Mucosa of descending colon (tissue), 3 donors: ENCODE results near the gene HECA. TPM values are rescaled to one million over a fixed set of nuclear protein-coding genes. Genes with fewer than 3 reads are reported as not detected.
A peak's percentile ranks its signal among the peaks of the same experiment; 100 is the strongest.

Experiments used
- ATAC-seq: fragments of 200-7000 bp; cut with Tn5 transposase; one replicate; pipeline ENCODE4 v1.9.1; 2020; ENCODE audit warnings: mild to moderate bottlenecking, moderate library complexity
- DNase-seq, 3 donors: peaks; one replicate each; pipeline ENCODE4 v3.0.0-alpha.2; 2020
- H3K36me3 ChIP-seq: fragments of 200-600 bp; one replicate; pipeline ENCODE4 v1.8.0; 2021; ENCODE audit warnings: low read depth, mild to moderate bottlenecking
- H3K4me1 ChIP-seq: fragments of 200-600 bp; one replicate; pipeline ENCODE4 v1.8.0; 2021; ENCODE audit warnings: low read depth, mild to moderate bottlenecking
- H3K4me3 ChIP-seq: fragments of 200-600 bp; one replicate; pipeline ENCODE4 v1.8.0; 2021; ENCODE audit warnings: mild to moderate bottlenecking
- H3K9me3 ChIP-seq: fragments of 200-600 bp; one replicate; pipeline ENCODE4 v1.8.0; 2021; ENCODE audit warnings: mild to moderate bottlenecking
- intact Hi-C, 2 donors: fragments of 100-400 bp; cut with DNase I in 1 of 2; cut with micrococcal nuclease in 1 of 2; formaldehyde crosslinking; loops; one replicate each; pipeline versions ENCODE4 v1.11.0 to v1.11.1; 2022; cut with DNase I, micrococcal nuclease
- total RNA-seq, 3 donors: library from RNA; stranded (reverse); fragmentation: NEBNext Ultra II Directional in 2 of 3; extraction: Animal tissue kit (Norgen Biotek cat#: 25700) in 2 of 3; gene quantifications; one replicate each; pipeline versions ENCODE4 v1.2.1 to v1.2.4, GENCODE V29; 2021 to 2023
- TF ChIP-seq, protein P1 (sequence below): fragments of 200-600 bp; IDR thresholded peaks from one replicate; pipeline ENCODE4 v1.8.0; 2022; ENCODE audit warnings: antibody characterized with exemption, mild to moderate bottlenecking
- donor health status: DM: no; HTN: no; CAD: no; lungs with moderate emphysema.
- donor health status: DM: no; HTN: no; CAD: no.
- donor health status: DM: no; HTN: yes; CAD: no.

The HECA gene
- total RNA-seq, 3 donors from 2014 or later, result 30.8 to 43.2 (median 40.4) TPM

DNA sequence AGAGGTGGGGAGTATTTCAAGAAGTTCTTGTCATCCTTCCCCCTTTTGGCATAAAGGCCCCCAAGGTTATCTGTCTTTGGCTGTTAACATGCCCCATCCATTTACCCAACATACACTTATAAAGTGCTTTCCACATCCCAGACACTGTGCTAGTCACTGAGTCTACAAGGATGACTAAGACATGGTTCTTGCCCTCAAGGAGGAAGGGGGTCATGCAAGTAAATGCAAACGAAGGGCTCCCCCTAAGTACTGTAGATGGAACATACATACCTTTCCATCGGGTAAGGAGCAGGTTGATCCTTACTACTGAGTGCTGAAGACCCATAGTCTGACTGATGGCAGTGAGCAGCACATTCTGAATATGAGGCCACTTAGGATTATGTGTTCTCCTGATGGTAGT, 38.3 kb downstream of the HECA start:
- H3K4me3 ChIP-seq, result no peak overlapping the region
- H3K4me1 ChIP-seq, result no peaks in the 10 kb centered on the region
- H3K9me3 ChIP-seq, result no peaks in the 10 kb centered on the region
- TF ChIP-seq, protein P1, sequence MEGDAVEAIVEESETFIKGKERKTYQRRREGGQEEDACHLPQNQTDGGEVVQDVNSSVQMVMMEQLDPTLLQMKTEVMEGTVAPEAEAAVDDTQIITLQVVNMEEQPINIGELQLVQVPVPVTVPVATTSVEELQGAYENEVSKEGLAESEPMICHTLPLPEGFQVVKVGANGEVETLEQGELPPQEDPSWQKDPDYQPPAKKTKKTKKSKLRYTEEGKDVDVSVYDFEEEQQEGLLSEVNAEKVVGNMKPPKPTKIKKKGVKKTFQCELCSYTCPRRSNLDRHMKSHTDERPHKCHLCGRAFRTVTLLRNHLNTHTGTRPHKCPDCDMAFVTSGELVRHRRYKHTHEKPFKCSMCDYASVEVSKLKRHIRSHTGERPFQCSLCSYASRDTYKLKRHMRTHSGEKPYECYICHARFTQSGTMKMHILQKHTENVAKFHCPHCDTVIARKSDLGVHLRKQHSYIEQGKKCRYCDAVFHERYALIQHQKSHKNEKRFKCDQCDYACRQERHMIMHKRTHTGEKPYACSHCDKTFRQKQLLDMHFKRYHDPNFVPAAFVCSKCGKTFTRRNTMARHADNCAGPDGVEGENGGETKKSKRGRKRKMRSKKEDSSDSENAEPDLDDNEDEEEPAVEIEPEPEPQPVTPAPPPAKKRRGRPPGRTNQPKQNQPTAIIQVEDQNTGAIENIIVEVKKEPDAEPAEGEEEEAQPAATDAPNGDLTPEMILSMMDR, result no peak
- ATAC-seq, result peak; percentile 49
- no peaks in the 10 kb centered on the region for H3K36me3 ChIP-seq
- intact Hi-C loops, result no loop called here
- no peak for DNase-seq

DNA sequence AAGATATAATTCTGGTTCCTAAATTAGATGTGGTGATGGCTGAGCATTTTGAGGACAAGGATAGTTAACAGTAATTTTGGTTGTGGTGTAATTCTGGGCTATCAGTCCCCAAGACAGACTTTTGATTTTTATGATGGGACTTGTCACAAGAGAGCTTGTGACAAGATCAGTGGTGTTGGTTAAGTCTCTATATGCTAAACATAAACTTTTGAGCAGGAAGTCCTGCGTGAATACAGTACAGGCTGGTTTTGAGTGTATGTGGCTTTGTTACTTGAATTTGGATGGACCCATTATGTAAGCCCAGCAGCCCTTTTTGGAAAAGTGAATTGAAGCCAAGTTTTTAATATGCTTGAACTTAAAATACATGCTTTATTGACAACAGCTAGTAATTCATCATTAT, 38.9 kb downstream of the HECA start:
- no peaks in the 10 kb centered on the region for H3K9me3 ChIP-seq

DNA sequence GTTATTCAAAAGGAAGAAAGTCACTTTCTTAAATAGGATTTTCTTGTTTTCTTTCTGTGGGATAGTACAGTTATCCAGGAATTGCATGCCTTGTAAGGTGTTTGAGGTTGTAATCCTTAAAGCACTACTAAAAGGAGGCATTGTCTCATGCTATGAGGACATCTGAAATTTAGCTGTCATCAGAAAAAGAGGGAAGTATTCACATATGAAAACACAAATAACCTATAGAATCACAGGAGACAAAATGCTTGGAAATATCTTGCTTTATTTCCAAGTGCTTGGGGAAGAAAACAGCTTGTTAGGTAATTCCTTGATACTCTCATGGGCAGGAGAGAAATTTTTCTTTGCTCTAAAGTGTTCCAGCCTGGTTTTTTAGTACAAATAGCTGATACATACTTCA, 40.1 kb downstream of the HECA start:
- TF ChIP-seq, protein P1, result no peak
- H3K4me3 ChIP-seq, result no peak overlapping the region
- ATAC-seq, result no peak
- no peaks in the 10 kb centered on the region for H3K9me3 ChIP-seq
- H3K4me1 ChIP-seq, result no peaks in the 10 kb centered on the region
- intact Hi-C loops, result no loop called here
- no peak for DNase-seq
- no peaks in the 10 kb centered on the region for H3K36me3 ChIP-seq

More for the DNA sequence above, 38.9 kb downstream of the HECA start:
- Histone ChIP-seq H3K4me1 (no peaks in the 10 kb centered on the region), H3K4me3 (no peak overlapping the region), H3K36me3 (no peaks in the 10 kb centered on the region)
- intact Hi-C loops, result no loop called here
- no peak for ATAC-seq
- no peak for DNase-seq
- TF ChIP-seq, protein P1, result no peak

DNA sequence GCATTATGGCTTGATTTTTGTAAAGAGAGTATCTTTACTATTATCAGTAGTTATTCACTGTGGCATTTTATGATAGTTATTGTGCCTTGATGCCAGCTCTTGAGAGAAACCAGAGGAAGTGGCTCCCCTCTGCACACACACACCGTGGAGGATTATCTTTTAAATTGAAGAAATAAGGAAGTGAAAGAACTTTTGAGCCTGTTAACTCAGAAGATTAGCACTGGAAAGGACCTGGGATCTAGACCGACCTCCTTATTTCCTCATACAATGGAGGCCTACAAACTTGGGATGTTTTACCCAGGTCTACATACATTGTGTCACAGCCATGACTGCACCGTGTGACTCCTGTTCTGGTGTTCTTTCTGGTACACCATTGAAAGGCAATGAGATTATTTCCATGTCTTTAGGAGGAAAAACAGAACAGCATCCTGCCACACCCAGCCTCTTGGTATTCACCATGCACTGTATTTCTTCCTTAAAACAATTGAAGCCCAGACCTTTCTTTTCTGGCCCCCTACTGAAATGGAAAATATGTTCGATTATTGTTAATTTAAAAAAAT, 40.6 kb downstream of the HECA start:
- TF ChIP-seq, protein P1, result no peak
- H3K4me3 ChIP-seq, result no peak overlapping the region
- no peaks in the 10 kb centered on the region for H3K9me3 ChIP-seq
- H3K4me1 ChIP-seq, result no peaks in the 10 kb centered on the region
- intact Hi-C loops, result no loop called here
- ATAC-seq (peak; percentile 52), DNase-seq (no peak)
- H3K36me3 ChIP-seq, result no peaks in the 10 kb centered on the region

DNA sequence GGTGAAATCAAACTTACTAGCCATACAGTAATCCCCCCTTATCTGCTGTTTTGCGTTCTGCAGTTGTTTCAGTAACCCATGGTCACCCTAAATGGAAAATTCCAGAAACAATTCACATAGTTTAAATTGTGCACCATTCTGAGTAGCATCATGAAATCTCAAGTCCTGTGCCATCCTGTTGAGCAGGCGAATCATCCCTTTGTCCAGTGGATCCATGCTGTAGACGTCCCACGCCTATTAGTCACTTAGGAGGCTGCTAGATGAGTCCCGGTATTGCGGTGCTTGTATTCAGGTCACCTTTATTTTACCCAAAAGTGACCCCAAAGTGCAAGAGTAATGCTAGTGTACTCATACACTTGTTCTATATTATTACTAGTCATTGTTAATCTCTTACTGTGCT, 46.4 kb downstream of the HECA start:
- intact Hi-C loops, result no loop called here

More for the DNA sequence above, 46.4 kb downstream of the HECA start:
- no peak for DNase-seq
- H3K4me3 ChIP-seq, result no peak overlapping the region
- TF ChIP-seq, protein P1, result no peak
- ATAC-seq, result no peak
- H3K9me3 ChIP-seq, result no peaks in the 10 kb centered on the region
- no peaks in the 10 kb centered on the region for H3K4me1 ChIP-seq
- no peaks in the 10 kb centered on the region for H3K36me3 ChIP-seq
